RWPE1 (cell line): ENCODE results near the gene CYP2U1.
"Not testable (repeated sequence)": the region's sequence is repeated elsewhere in the genome, so short reads cannot be mapped to it uniquely, and the experiment has no call there.

Experiments
- CTCF ChIA-PET: fragments of 350-600 bp; sonication (Branson Sonifier 250); formaldehyde crosslinking; extraction: SDS; loops from one replicate; lab custom pipeline; 2021; lab: Yijun Ruan, JAX
- POLR2A ChIA-PET: fragments of 400-600 bp; formaldehyde crosslinking; extraction: SDS; loops from one replicate; lab custom pipeline; 2020; ENCODE audit warnings: antibody characterized with exemption; ENCODE audit not compliant: low non-redundant PET; lab: Yijun Ruan, JAX
- DNase-seq: peaks from one replicate; pipeline ENCODE4 v3.0.0; 2012; ENCODE audit warnings: low spot score
- H3K27ac ChIP-seq: fragments of 450-650 bp; 2 replicates; pipeline ENCODE4 v1.5.1; 2017
- TF ChIP-seq, protein P1 (sequence below): fragments of 450-650 bp; conservative IDR thresholded peaks from 2 replicates; pipeline ENCODE4 v1.5.1; 2017; ENCODE audit warnings: low read depth, mild to moderate bottlenecking

CYP2U1 gene

DNA sequence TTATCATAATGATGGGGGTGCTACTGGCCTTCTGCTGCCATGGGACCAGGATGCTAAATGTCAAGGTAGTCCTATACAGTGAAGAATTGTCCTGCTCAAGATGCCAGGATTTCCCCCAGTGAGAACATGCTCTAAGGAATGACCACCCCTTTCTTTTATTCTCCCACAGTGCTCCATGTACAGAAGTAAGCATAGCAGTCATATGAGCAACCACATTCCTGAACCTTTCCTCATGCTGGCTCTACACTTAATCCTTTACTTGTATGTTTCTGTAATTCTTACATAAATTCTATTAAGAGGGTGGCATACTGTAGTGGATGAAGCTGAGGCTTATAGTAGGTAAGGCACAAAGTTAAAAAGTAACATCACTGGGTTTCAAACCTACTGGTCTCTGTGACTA is 20.2 kb downstream of the CYP2U1 start:
- TF ChIP-seq, protein P1, sequence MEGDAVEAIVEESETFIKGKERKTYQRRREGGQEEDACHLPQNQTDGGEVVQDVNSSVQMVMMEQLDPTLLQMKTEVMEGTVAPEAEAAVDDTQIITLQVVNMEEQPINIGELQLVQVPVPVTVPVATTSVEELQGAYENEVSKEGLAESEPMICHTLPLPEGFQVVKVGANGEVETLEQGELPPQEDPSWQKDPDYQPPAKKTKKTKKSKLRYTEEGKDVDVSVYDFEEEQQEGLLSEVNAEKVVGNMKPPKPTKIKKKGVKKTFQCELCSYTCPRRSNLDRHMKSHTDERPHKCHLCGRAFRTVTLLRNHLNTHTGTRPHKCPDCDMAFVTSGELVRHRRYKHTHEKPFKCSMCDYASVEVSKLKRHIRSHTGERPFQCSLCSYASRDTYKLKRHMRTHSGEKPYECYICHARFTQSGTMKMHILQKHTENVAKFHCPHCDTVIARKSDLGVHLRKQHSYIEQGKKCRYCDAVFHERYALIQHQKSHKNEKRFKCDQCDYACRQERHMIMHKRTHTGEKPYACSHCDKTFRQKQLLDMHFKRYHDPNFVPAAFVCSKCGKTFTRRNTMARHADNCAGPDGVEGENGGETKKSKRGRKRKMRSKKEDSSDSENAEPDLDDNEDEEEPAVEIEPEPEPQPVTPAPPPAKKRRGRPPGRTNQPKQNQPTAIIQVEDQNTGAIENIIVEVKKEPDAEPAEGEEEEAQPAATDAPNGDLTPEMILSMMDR, result no peak
- H3K27ac ChIP-seq, result no peak overlapping the region
- ChIA-PET POLR2A (no interaction called here), CTCF (interaction anchor here (0.7 kb wide), 1 partner anchor 215 kb away, joined by 3 read pairs; no protein-coding TSS in a partner anchor)
- DNase-seq, result peak; percentile 9

DNA sequence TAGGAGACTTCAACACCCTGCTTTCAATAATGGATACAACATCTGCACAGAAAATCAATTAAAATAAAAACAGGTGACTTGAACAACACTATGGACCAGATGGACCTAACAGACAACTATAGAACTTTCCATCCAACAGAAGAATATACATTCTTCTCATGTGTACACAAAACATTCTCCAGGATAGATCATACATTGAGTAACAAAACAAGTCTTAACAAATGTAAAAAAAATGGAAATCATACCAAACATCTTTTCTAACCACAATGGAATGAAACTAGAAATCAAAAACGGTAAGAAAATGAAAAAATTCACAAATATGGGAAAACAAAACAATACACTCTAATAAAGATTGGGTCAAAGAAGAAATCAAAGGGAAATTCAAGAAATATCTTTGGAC is 24.7 kb downstream of the CYP2U1 start:
- H3K27ac ChIP-seq, result no peak overlapping the region
- DNase-seq, result no peak
- ChIA-PET POLR2A (no interaction called here), CTCF (no interaction called here)
- TF ChIP-seq, protein P1, result no peak

DNA sequence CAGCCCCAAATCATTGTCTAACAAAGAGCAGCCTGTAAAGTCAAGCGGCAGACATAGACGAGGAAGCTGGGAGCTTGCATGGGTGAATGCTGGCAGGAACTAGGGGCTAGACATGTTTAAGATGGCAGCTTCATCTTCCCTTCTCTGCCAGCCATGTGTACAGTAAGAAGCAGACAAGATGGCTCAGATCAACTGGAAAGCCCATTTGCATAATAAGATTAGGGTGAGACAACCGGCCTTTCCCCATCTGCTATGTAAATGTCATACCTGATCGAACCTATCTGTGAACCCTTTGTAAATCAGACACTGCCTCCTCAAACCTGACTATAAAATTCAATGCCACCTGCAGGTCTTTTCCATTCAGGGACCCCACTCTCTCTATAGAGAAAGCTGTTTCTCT is 35.6 kb downstream of the CYP2U1 start:
- no peak for DNase-seq
- CTCF ChIA-PET, result no interaction called here
- TF ChIP-seq, protein P1, result no peak
- H3K27ac ChIP-seq, result no peak overlapping the region
- POLR2A ChIA-PET, result no interaction called here

GRCh38 chr4:107967519-107967918 is 36.2 kb downstream of the CYP2U1 start:
- POLR2A ChIA-PET, DNase-seq, CTCF ChIA-PET, H3K27ac ChIP-seq: not testable (repeated sequence)

DNA sequence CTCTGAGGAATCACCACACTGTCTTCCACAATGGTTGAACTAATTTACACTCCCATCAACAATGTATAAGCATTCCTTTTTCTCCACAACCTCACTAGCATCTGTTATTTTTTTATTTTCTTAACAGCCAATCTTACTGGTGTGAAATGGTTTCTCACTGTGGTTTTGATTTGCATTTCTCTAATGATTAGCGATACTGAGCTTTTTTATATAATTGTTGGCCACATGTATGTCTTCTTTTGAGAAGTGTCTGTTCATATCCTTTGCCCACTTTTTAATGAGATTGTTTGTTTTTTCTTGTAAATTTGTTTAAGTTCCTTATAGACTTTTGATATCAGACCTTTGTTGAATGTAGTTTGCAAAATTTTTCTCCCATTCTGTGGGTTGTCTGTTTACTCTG is 36.6 kb downstream of the CYP2U1 start:
- POLR2A ChIA-PET, CTCF ChIA-PET: not testable (repeated sequence)

DNA sequence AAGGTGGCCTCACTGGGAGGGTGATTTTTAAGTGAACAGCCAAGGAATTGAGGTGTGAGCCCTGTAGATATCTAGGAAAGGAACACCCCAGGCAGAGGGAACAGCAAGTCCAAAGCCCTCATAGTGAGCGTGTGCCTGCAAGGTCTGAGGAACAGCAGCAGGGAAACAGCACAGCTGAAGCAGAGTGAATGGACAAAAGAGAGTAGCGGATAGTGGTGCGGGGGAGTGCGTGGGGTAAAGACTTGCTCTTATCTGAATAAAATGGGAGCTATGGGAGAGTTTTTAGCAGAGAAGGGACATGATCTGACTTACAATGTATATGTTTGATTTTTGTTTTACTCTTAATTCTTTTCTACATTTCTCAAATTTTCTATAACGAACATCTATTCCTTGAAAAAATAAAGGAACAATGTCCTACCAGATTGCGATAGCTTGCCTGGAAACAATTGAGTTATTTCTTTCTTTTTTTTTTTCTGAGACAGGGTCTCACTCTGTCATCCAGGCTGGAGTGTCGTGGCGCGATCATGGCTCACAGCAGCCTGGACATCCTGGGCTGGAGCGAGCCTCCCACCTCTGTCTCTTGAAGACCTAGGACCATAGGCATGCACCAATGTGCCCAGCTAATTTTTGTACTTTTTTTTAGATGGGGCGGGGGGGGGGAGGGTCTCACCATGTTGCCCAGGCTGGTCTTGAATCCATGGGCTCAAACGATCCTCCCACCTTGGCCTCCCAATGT is 38.9 kb downstream of the CYP2U1 start:
- DNase-seq, result no peak
- ChIA-PET CTCF (no interaction called here), POLR2A (no interaction called here)
- TF ChIP-seq, protein P1, result no peak
- H3K27ac ChIP-seq, result no peak overlapping the region

More for the DNA sequence above, 36.6 kb downstream of the CYP2U1 start:
- not testable (repeated sequence) for DNase-seq, H3K27ac ChIP-seq

DNA sequence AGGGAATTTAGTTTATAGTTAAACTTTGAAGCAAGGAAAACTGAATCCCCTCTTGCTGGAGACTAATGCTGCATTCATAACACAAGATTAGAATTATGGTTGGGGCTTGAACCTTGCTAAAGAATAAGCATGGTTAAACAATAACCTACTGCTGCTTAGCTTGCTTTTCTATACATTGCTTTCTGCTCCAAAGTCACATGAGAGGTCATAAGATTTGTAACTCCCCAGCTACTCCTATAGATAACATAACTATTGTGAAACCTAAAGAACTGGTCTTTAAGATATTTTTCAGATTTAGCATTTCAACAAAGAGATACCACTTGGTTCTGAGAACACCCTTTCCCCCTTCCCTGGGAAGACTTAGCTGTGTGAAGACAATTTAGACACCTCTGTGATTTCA is 41.3 kb downstream of the CYP2U1 start:
- ChIA-PET POLR2A (no interaction called here), CTCF (interaction anchor here (1.1 kb wide), 1 partner anchor 46 kb away, joined by 3 read pairs; no protein-coding TSS in a partner anchor)

More for the DNA sequence above, 41.3 kb downstream of the CYP2U1 start:
- TF ChIP-seq, protein P1, result no peak
- no peak overlapping the region for H3K27ac ChIP-seq
- DNase-seq, result no peak
